NCI-H128 (cell line): ENCODE measurements around the gene HDAC4.
"Not testable (repeated sequence)": the region's sequence is repeated elsewhere in the genome, so short reads cannot be mapped to it uniquely, and the experiment has no call there.

ENCODE experiments used
- DNase-seq: peaks from one replicate; lab custom pipeline; 2025; ENCODE audit not compliant: unreplicated experiment; lab: John Stamatoyannopoulos, UW

HDAC4 gene

DNA sequence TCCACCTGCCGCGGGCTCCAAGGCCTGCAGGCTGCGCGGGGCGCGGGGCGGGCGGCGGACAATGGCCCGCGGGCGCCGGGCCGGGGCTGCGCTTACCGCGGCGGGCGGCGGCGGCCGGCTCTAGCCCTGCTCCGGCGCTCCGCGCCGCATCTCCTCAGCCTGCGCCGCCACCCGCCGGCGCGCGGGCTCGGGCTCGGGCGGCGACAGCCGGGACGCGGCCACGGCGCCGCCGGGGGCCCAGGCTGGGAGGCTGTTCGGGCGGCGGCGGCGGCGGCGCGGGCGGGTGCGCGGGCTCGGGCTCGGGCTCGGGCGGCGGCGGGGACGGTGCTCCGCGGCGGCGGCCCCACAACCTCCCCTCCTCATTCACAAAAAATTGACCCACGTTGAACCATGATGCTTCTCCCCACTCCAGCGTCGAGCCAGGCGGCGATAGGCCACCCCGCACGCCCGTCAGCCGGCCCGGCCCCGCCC, at the start of gene HDAC4:
TSS of gene HDAC4 (minus strand) at position 425 of the 471 bp plus-strand sequence. CDS start 48,321 bp downstream, outside the sequence.
- DNase-seq = no peak

DNA sequence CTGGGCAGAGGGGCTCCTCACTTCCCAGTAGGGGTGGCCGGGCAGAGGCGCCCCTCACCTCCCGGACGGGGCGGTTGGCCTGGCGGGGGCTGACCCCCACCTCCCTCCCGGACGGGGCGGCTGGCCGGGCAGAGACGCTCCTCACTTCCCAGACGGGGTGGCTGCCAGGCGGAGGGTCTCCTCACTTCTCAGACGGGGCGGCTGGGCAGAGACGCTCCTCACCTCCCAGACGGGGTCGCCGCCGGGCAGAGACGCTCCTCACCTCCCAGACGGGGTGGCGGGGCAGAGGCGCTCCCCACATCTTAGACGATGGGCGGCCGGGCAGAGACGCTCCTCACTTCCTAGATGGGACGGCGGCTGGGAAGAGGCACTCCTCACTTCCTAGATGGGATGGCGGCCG, 48.6 kb upstream of the HDAC4 start:
- not testable (repeated sequence) for DNase-seq

DNA sequence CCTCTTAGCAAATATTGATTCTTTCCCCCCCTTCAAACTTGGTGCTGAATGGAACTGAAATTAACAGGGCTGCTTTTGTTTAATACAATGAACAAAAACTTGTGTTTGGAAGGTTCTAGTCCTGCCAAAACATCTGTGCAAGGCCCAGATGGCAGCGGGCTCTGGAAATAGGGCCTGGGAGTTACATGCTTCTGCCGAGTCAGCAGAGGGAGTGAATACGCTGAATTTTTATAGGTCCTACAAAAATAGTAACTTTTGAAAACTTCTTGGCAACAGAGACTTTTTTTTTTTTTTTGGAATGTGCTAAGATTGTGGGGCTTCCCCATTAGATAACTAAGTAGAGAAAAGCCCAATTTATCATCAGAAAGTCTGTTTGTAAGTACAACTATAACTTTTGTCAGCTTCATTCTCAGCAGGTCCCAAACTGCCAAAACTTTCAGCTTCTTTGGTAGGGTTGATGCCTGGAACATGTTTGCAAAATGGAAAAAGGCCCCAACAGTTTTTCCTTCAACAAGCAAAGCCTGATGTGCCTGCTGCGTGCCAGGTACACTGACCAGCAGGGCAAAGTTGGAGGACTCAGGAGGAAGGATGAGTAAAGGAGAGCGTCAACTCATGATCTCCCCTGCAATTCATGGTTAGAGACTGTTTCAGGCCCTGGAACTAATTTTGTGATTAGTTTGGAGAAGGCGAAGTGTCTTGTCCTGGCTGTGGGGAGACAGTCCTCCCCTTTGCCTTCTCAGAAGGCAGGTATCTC, 45.1 kb upstream of the HDAC4 start:
- DNase-seq = no peak

DNA sequence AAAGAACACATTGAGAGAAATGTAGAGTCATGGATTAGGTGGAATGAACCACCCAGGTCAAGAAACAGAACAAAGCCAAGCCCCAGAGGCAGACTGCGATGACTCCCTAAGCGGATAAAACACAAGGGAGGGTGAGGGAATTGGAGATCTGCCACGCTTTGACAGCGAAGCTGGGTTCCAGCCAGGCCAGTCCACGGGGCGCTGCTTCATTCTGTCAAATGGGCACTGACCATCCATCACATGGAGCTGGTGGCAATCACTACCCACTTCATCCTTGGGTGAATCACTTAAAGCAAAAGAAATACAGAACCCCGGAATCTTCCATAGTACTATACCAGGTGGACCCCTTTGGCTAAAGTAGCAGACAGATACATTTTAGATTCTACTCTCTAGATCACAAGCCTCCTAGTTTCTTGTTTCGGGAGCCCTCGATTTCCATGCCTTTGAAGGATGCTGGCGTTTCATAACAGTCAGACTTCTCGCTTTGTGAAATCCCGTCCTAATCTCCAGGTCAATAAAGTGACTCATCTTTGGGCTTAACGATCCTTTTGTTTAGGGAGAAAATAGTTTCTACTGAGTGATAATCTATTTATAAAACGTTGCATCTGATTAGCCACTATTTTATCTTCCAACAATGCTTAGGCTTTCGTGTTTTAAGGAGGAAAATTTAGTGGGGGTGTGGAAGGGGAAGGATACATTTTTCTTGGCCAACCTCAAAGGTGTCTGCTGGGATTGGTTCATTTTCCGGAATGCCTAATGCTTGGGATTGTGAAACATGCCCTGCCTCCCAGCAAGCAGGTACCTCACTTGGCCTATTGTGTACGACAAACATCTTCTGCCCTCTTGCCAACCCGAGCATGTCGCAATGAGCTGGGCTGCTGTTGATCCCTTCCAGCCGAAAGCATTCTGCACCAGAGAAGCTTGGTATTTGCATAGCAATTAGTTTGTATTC, 44.1 kb upstream of the HDAC4 start:
- no peak for DNase-seq

DNA sequence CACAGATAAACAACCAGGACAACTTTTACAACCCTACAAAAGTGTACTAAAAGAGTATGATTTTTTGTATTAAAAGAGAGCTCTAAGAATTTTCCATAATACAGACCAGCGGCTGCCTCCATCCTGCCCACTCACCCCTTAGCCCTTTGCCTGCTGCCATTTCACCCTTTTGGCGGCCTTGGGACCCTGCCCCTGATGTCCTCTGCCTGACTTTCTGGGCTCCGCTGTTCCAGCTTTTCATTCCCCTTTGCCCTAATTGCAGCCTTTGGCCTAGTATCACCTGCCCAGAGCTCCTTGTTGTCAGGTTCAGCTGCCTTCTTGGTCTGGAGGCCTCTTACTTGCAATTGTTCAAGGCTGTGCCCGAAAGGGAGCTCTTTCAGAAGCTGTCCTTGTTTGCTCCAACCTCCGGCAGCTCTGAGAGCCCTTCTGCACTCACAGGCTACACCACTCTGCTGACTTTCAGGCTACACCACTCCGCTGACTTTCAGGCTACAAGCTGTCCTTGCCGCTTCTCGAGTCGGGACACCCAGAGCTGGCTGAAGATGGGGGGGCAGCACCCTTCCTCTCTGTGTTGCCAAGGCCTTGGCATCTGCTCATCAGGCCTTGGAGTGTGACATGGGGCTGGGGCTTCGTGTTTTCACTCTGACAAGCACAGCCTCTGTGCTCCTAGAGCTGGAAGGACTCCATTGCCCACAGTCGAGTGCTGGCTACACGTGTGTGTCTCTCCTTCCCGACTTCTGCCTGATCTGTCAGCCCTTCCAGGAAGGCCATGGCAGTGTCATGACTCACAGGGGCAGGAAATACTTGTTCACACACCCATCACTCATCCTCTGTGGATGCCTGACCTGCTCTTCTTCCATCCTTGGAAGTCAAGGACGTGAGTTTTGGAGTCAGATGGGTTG, 43.1 kb upstream of the HDAC4 start:
- DNase-seq = no peak

DNA sequence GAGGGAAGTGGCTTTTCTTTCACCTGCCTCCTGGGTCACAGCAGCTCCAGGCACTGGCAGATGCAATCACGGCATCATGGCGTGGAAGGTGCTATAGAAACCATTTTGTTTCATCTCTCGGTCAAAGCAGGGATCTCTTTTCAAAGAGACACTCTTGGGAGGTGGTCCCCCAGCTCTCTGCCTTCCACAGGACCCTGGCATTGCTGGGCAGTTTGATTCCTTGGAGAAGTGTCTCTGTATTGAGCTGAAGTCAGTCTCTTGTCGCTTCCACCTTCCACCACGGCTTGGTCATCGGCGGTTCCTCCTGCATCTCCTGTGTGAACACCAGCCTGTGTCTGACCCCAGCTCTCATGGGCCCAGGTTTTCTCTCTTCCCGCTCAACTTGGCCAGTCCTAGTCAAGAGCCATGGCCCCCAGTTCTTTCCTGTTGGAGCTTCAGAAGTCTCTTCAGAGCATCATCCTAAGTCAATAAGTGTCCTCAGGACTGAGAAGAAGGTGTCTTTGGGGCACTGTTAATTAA, 42.3 kb upstream of the HDAC4 start:
- DNase-seq = no peak

DNA sequence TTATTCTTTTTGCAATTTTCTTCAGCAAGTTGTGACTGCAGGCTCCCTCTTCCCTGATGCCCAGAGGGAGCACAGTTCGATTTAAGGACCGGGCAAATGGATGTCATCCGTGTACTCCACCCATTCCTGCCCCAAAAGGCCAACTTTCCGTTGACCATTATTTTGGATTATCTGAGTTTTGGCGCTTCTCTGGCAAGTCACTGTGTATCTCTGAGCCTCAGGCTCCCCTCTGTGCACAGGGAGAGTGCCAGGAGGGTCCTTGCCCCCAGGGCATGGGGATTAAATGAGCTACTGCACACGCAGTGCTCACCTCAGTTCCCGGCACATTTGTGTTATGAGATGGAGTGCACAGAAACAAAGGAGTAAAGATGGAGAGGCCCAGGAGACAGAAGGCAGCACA, 41.4 kb upstream of the HDAC4 start:
- DNase-seq = no peak

DNA sequence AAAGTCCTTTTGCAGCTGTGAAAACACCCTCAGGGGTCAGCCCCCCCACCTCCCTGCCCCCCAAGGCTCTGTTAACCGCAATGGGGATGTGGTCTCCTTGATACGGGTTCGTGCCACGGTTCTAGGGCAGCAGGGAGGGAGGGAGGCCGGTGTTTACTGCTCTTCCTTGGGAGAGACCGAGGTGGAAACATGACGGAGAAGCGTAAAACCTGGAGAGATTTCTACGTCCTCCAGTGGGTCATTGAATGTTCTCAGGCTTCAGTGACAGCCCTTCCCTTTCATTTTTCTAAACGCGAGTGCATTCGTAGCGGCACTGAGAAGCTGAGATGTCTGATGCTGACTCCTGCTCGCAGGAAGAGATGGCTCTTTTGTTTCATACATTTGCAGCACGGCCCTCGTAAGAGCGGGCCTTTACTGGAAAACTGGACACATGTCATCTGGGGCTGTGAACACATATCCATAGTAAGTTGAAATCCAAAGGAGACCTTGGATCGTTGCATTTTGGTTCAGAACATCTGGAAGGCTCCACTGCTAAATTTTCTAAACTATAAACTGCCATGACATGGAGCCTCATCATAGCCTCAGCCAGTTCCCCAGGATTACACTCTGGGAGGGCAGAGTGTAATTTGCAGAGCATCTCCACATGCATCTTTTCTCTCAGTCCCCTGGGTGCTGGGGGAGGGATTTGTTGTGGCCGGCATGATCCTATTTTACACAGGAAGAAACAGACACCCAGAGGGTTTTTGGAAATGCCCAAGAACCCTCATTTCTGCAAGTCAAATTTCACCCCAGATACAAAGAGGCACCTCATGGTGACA, 40.6 kb upstream of the HDAC4 start:
- no peak for DNase-seq

DNA sequence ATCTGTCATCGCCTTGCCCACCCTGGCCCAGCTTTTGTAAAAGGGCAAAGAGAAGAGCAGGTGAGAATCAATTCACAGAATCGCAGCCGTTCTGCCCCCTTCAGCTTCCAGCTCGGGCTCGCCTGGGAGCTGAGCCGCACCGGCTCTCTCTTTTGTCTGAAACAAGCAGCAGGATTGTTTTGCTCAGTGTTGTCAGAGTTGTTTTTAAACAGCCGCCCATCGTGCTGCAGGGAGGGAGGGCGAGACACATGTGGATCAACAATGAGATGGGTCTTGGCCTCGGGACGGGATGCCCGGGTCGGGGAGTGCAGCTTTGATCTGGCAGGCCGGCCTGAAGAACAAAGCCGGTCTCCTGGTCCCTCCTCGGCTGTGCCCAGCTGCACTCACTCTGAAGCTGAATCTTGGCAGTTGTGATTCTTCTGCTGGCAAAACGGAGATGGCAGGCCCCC, 39.7 kb upstream of the HDAC4 start:
- DNase-seq = no peak

DNA sequence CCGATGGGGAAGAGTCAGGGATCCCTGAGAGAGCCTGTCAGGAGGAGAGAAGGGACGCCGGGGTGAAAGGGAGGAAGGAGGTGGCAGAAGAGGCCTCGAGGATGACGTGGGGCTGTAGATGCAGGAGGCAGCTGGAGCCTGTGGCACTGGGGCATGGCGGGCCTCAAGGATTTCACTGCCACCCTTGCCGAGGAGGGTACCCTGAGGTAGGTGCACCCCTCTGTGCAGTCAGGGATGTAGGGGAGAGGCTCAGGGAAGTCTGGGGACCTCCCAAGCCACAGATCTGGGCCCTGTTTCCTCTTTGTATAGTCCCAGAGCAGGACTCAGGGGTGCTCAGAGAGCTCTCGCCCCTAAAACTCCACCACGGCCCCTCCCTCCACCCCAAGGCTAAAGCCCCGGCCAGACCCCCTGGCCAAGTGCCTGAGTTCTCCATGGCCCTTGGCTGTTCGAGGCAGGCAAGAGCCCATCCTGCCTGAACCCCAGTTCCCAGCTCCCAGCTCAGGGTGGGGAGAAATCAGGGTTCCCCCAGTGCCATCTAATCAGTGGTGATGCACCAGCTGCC, 39.0 kb upstream of the HDAC4 start:
- DNase-seq = no peak

DNA sequence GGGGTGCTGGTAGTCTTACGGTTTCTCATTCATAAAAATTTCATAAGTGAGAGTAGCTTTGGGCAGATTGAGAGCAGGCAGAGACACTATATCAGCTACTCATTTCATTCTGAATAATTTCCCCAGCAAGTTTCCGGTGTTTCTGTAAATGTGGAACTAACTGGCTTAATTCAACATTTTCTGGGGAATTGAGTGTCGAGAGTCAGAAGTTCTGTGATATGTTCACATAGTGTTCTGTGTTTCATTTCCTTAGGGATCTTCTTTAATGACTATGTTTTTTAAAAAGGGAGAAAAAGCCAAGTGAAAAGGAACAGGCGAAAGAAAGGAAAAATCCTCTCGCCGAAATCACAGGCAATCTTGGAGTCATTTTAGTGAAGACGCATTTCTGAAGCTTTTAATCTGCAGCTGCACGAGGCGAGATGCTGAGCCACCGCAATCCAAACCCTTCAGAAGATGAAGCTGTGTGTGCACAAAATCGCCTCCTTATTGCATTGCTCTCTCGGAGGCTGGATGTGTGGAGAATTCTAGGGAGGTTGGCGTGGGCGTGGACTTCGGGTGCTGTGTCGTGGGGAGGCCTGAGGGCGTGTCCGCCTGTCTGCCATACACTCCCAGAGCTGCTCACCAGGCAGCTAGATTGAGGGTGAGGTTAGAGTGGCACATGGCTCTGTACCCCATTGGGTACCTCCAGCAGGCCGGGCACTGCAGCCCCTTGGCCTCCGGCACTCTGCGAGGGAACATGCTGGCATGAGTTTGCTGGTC, 38.4 kb upstream of the HDAC4 start:
- no peak for DNase-seq

DNA sequence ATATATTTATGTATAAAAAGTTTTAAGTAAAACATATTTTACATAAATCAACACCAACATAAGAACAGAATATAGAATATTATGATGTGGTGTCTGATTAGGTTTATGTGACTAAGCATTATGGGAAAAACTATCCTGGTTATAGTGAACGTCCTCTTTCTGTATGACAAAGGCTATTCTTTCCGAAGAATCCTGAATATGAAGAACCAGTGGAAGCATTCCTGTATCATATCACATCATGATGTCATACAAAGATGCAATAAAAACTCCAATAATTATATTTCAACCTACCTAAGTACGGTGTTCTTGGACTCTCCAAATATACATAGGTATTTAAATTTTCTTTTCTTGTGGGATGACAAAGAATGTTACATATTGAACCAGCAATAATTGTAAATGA, 37.5 kb upstream of the HDAC4 start:
- no peak for DNase-seq

DNA sequence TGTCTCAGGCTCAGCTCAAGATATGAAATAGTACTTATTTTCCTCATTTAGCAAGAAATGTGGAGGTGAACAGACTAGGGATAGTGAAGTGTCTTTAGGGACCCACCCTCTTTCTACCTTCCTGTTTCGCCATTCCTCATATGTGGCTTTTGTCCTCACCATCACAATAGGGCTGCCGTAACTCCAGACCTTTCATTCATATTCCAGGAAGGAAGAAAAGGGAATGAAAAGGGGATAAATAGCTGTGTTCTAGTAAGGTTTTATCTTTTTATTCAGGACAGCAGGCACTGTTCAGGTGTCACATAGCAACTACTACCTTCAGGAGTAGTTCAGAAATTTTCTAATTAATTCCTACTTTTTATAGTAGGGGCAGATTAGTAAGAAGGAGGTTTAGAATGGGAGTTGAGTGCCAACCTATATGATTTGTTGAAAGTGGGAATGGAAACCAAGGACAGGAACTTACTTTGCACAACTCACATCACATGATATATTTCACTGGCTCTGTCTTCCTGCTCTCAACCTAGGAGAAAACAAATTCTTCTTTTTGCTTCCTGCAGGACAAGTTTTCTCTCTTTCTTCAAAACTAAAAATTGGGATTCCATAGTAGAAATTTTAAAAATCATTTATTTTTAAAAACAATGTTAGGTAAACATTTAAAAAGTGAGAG, 36.0 kb upstream of the HDAC4 start:
- DNase-seq = no peak

DNA sequence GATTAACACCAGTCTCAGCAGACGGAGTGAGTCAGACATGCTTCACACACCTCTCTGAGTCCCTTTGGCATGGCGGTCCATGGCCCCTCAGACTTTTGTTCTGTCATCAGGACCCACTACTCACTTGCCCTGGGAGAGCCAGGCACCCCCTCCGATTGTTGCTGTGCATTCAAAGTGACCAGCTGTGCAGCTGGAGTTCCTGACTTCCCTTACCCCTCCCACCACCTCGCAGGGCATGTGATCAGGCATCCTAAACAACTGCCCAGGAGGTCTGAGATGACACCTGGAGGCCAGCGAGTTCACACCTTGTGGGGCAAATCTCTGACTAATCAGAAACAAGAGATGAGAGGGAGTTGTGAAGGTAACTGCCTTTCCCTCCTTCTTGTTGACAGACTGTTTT, 35.3 kb upstream of the HDAC4 start:
- DNase-seq = no peak

DNA sequence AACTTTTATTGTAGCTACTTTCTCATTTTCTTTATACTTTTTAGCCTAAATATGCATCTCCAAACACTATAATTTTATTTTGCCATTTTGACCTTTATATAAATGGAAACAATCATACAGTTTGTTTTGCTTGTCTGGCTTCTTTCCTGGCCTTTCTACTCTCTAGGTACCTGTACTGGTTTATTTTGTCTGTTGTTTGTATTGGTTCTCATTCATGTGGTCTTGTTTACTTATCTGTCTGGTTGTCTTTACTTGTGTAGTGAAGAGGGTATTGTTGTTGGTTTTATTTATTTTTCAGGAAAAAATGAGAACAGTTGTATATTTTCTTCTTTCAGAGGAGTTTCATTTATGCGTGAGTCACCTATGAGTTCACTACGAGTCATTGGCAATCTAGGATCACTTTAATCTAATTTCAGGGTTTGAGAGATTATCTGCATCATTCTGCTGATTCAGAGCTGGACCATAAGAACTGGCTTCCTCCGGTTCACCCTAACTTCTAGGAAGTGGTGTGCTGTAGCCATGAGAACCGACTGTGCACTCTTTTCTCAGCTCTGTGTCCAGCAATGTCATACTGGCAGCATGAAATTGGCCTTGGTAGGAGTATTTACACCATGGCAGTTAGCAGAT, 33.1 kb upstream of the HDAC4 start:
- no peak for DNase-seq

DNA sequence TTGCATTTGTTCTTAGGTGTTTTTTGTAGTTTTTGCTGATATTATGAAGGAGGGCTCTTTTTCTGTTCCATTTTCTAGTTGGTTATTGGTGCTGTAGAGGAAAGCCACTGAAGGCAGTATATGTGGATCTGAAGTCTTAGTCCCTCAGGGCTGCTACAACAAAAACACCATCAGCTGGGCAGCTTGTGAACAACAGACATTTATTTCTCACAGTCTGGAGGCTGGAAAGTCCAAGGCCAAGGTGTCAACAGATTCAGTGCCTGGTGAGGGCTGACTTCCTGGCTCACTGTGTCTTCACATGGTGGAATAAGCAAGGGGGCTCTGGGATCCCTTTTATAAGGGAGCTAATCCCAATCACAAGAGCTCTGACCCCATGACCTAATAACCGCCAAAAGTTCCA, 31.4 kb upstream of the HDAC4 start:
- no peak for DNase-seq

DNA sequence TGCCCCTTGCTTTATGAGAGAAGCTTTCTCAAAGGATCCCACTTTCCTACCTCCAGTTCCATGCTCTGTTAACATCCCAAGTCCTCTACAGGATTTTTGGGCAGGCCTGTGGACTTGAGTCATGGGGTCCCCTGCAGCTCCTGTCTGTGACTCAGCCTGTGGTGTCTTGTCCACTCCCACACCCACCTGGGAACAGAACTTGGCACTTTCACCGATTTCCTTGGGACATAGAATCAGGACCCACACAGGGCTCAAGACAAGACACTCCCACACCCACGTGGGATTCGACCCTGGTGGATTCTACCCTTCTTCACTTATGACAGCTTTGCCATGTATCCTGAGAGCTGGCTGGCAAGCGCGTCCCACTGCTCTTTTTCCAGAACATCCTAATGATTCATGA, 30.7 kb upstream of the HDAC4 start:
- DNase-seq = no peak
